NCI-H146 treated with DMSO at 0.1 percent for 48 hours (cell line): ENCODE measurements around the gene AIFM3.
A peak's percentile ranks its signal among the peaks of the same experiment; 100 is the strongest.
"Not testable (repeated sequence)": the region's sequence is repeated elsewhere in the genome, so short reads cannot be mapped to it uniquely, and the experiment has no call there.

Source experiments
- DNase-seq: peaks from one replicate; lab custom pipeline; 2025; ENCODE audit not compliant: unreplicated experiment; lab: John Stamatoyannopoulos, UW

AIFM3 gene

DNA sequence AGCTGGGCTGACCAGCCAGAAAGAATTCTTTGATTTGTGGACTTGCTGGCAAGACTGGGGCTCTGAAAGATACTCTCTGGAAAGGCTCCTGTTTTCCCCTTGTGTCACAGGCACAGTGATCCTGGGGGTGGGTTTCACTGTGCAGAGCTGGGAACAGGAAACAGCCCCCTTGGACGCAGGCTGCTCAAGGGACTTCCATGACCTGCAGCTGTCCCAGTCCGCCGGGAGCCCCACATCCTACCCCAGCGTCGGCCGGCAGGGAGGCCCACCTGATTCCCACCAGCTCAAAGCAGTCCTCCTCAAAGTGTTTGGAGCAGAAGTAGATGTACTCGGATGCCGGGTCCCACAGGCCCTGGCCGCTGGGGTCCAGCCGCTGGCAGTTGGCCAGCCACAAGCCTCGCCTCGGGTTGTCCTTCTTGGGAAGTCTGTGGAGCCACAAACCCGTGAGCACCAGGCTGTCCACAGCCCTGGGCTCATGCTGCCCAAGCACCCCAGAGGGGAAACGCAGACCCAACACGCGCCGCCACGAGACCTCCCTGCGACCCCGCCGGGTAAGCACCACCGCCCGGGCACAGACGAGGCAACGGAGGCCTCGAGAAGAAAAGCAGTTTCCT, 34.0 kb downstream of the AIFM3 start:
- DNase-seq, result no peak

DNA sequence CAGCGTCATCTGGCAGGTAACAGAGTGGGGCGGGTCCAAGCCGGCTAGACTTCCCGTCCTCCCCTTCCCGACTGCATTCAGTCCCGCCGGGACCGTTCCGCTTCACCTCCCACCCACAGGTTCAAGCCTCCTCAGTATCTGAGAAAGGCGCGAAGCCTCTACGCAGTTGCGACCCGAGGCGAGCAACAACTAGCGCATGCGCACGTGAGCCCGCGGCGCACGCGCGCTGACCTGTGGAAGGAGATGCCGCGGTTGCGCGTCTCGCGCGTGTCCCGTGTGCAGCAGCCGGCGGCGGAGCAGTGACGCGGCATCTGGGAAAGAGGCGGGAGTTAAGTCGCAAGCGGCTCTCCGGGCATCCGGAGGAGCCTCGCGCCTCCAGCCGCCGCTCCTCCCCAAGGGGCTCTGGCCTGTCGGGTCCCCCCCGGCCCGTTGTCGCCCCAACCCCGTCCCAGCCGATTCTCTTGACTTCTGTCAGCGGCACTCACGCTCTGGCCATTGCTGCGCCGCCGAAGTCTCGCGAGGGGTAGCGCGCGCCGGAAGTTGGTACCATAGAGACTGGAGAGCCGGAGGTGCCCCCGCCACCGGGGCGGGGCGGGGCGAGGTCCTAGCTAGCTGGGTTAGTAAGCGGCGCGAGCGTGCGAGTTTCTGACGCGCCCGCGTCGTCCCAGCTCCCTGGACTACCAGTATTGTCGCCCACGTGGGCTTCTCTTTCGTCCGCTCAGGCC, 34.7 kb downstream of the AIFM3 start, which contains the start of gene THAP7:
Gene THAP7 (minus strand): TSS at position 518 of the 725 bp plus-strand sequence. CDS start 207 bp downstream, at position 311.
- DNase-seq, result peak; percentile 83

DNA sequence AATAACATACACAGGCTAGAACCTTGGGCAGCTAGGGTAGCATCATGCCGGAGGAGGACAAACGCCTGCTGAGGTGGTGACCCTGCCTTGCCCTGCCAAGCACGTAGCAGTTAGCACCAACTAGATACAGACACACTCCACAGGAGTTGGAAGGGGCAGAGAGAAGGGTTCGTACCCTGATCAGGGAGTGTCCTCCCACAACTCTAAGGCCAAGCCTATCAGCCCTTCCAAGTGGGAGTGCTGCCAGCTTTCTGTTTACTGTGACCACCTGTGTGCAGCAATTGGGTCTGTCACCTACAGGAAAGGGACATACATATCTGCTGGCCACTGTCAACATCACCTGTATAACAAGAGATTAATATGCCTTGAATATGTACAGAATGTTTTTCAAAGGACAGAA, 36.7 kb downstream of the AIFM3 start:
- DNase-seq, result no peak

DNA sequence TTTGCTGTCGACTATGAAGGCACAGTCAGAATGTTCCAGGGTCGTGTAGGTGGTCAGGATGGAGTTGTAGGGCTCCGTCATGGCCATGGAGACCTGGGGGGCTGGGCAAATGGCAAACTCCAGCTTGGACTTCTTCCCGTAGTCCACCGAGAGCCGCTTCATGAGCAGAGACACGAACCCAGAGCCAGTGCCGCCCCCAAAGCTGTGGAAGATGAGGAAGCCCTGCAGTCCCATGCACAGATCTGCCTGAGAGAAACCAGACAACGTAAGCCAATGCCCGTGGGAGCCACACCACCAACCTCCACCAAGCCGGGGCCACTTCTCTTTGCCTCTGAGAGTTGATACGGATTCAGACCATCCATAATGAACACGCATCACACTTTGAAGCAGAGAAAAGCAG, 42.2 kb downstream of the AIFM3 start:
- DNase-seq, result not testable (repeated sequence)

DNA sequence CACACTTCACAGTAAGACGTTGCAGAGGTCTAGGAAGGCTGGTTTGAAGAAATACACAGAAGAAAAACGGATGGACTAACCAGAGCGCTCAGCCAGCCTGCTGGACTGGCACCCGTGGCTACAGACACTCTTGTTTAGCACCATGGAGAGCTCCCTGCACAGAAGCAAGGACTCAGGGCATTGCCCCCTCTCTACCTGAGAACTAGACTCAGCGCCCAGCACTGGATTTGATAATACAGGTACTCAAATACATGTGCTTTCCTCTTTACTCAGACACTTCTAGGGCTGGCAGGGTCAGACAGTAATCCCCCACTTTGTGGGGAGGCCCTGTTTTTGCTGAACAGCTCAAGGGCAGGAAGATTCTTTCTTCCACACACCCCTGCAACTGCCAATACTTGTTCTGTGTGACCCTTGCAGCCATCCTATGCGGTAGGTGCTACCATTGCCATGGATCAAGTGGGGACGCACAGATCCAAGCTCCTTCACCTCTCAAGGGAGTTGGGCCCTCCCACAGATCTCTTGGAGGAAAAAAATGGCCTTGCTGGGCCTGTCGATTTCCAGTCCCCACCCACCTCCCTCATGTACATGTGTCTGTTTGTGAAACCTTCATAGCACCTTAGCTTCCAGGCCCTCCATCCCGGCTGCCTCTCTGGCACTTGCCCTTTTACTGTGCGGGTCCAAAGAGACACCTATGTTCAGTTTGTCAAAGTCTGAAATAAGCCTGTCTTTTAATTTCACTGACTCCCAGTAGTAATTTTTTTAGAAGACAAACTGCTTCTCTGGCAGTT, 42.8 kb downstream of the AIFM3 start:
- no peak for DNase-seq

DNA sequence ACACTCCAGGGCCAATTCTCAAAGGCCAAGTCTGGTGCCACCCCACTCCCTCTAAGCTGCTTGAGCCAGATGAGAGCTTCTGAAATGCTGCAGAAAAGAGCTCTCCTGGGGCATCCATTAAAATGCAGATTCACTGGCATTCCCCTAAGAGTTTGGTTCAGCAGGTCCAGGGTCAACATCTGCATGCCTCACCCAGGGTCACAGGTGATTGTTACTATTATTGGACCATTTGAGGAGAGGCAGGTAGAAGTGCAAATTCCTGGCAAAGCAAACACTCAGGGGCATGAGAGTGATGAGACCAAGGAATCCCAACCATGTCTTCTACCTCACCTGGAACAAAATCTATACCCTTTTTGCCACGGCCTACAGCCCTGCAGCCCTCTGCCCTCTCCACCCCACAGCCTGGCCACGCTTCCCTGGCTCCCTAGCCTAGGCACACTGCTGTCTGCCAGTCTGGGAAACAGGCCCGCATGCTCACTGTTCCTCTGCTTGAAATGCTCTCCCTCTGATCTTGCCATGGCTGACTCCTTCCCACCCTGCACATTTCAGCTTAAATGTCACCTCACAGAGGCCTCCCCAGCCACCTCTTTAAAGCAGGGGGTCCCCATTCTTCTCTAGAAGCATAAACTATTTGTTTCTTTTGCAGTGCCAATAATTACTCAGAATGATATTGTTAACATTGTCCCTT, 43.5 kb downstream of the AIFM3 start:
- no peak for DNase-seq

DNA sequence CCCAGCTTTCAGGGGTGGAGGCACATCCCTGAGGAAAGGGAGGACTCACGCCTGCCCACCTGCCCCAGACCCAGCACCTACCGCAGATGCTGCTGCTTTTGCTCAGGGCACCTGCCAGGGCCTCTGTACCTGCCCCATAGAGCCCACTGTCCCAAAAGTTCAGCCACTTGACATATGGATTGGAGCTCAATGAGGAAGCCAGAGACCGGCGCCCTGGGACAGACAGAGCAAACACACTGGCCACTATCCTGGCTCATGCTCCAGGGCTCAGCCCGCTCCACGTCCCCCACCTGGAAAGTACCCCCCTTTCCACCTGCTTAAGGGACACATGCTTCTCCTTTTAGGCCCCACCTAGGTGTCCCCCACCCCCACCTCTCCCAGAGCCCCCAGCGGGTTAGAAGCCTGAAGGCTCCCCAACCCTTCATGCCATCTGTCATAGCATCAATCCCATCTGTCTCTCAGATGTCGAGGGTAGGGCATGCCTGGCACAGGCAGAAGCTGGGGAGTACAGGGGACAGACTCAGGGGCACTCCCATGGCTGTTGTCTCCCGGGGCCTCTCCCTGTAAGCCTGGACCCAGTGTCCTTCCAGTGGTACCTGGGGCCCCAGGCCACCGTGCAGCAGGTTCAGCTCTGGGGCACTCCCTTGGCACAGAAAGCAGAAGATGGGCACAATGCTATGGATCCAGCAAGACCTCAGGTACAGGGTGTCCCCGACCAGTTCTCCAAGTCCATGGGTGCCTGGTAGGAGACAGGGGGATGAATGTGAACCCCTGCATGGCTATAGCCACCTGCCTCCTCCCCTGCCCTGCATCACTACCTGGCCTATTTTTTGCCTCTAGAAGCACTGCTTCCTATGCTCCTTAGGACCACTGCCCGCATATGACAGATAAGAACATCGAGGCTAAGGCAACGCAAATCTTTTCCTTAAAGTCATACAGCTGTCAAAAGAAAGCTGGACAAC, 45.7 kb downstream of the AIFM3 start:
- DNase-seq, result no peak

DNA sequence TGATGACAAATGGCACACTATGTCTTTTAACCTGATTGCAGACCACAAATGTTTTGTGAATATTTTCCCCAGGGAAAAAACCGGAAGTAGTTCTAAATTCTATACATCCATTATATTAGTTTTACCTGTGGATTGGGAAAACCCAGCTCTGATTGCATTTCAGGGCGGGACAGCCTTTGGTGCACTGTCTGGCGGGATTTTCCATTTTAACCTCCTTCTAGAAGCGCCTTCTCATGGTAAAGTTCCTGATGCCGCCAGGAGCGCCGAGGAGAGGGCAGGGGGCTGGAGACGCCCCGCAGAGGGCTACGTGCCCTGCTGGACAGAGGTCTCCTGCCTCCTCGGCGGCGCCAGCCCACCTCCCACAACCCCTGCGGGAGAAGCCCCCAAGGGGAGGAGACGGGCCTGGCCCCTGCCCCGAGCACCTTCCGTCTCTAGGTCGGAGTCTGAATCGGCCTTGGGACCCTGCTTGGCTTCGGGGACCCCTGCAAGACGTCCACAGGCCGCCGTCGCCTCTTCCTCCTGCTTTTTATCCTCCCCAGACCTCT, 46.7 kb downstream of the AIFM3 start:
- no peak for DNase-seq

DNA sequence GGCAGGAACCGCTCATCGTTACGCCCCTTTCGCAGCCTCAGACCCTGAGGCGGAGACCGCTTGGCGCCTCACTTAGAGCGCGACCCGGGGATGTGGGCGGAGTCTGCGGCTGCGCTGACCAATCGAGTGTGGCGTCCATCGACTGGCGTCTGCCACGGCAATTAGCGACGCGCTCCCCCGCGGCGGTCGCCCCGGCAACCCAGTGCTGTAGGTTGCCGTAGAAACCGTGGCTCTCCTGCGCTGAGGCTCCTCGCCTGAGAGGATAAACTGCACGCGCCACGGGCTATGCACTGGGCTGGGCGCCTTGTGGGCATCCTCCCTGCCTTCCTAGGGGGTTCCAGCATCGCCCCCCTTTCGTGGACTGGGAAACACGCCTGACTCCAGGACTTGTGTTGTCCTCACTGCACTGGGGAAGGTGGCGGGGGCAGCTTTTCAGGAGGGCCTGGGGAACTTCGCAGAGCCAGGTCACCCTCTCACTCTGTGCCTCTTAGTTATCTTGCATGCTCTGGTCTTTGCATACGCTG, 47.2 kb downstream of the AIFM3 start:
- DNase-seq, result peak; percentile 80

DNA sequence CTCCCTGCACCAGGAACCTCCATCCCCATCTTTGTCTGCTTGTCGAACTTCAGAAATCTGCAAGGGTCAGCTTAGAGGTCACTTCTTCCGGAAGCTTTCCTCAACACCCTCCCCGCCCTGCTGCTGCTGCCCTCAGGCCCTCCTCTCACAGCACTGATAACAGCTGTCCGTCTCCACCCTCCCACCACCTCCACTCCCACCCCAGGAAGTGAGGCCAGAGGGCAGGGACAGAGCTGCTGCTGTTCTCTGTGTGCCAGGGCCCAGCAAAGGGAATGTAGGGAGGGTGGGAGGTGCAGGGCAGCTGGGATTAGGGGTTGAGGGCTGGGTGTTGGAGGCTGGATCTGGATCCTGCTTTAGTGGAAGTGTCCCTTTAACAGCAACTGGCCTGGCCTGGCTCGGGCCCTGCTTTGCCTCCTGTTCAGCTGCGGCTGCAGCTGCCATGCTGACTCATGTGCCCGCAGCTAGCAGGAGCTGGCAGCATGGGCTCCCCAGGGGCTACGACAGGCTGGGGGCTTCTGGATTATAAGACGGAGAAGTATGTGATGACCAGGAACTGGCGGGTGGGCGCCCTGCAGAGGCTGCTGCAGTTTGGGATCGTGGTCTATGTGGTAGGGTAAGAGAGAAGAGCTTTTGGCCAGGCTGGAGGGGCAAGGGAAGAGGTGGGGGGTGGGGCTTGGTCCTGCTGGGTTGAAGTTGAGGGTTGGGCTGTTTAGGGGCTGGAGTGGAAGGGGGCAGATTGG, 47.8 kb downstream of the AIFM3 start, which contains the start of gene P2RX6:
Gene P2RX6 (plus strand): TSS at position 440 of the 740 bp plus-strand sequence. CDS start 10 bp downstream, at position 450.
- DNase-seq, result peak; percentile 59

DNA sequence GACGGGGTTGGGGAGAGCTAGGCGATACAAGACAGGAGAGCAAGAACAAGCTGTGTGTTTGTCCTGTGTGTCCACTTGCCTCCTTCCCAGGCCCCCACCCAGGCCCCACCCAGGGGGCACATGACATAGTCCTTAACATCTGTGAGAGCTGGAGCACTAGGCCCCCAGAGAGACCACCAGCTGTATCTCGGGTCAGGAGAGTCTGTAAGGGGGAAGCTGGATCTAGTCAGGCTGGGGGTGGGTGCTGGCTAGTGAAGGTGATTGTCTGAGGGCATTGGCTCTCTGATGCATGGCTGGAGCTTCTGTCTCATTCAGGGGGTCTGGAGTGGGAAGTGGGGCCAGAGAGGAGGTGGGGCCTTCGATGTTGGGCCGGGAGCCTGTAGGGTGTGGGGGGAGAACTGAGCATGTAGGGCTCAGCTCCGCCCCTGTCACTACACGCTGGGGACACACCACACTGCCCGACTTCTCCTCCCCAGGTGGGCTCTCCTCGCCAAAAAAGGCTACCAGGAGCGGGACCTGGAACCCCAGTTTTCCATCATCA, 48.5 kb downstream of the AIFM3 start:
- no peak for DNase-seq

DNA sequence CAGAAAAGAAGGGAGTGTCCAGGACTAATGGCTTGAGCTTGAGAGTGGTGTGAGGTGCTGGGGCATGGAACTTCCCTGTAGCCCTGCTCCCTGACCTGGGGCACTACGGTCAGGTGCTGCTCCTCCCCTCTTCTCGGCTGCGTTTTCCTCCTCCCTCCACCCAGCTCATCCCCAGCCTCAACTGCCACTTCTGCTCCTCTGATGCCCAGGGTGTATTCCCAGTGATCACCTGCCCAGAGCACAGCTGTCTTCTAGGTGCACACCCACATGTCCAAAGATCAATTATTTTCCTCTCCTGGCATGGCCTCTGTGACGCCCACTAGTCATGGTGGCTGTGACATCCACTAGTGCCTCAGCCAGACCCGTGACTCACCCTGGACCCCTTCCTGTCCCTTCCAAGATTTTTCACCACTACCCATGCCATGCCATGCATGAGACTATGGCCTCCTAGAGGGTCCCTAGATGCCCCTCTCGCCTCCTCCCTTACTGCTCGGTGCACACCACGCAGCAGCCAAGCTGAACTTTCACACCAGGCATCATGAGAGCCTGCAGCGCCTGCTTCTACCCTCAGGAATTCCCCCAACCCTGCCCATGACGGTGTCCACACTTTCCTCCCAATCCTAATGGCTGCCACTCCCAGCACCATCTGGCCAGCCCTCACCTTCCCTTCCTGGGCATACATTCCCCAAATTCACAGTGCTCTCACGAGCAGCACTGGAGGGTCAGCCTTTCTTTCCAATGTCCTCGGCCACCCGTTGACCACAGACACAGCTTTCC, 49.8 kb downstream of the AIFM3 start:
- no peak for DNase-seq

DNA sequence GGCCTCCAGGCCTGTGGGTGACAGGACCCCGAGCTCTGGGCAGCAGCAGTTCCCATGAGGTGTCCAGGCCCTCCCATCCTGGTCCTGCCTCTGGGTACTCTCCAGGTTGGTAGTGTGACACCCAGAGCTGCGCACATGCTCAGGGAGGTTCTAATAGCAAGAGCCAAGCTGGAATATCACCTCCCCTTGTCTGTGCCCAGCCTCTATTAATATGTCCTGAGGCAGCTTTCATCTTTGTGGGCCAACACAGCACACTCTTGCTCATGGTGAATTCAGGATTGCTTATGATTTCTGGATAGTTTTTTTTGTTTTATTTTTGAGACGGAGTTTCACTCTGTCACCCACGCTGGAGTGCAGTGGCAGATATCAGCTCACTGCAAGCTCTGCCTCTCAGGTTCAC, 51.3 kb downstream of the AIFM3 start:
- DNase-seq, result no peak

DNA sequence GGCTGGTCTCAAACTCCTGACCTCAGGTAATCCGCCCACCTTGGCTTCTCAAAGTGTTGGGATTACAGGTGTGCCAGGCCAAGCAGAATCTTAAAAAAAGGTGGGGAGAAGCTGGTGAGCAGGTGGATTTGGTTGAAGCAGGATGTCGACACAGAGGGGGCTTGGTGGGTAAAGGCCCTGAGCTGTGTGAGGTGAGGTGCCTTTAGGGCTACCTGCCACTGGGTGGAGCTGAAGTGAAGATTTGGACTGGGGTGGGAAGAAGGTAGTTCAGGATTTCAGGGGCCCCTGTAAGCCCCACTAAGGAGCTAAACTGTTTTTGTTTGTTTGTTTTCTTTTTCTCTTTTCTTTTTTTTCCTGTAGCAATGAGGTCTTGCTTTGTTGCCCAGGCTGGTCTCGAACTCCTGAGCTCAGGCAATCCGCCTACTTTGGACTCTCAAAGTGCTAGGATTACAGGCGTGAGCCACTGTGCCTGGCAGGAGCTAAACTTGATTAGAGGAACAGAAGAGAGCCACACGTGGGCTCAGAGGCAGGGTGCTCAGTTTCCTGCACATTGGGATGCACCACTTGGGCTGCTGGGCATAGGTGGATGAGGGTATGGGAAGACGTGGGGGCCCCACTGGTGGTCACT, 53.9 kb downstream of the AIFM3 start:
- peak; percentile 2 for DNase-seq

DNA sequence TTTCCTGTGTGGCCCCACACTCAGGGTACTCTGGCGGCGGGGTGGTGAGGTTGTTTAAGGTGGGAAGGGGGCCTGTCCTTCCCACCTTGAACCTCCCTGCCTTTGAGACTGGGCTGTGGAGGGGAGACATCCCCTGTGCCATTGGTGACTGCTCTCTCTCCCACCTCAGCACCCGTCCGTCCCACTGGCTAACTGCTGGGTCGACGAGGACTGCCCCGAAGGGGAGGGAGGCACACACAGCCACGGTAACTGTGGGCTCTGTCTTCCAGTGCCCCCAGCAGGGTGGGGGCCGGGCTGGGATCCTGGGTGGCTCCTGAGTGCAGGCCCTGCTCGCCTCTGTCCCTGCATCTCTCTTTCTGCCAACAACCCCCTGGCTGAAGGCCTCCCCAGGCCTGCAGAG, 55.5 kb downstream of the AIFM3 start:
- DNase-seq, result no peak

DNA sequence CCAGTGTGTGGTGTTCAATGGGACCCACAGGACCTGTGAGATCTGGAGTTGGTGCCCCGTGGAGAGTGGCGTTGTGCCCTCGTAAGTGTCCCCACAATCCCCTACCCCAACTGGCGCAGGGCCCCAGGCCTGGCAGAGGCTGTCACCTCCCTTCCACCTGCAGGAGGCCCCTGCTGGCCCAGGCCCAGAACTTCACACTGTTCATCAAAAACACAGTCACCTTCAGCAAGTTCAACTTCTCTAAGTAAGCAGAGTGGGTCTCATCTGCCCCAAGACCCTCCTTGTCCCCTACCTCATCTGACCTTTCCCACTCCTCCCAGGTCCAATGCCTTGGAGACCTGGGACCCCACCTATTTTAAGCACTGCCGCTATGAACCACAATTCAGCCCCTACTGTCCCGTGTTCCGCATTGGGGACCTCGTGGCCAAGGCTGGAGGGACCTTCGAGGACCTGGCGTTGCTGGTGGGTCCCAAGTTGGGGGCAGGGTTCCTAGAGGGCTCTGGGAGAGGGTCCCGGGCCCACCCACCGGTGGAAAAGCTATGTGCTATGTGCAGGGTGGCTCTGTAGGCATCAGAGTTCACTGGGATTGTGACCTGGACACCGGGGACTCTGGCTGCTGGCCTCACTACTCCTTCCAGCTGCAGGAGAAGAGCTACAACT, 56.0 kb downstream of the AIFM3 start:
- DNase-seq, result no peak

DNA sequence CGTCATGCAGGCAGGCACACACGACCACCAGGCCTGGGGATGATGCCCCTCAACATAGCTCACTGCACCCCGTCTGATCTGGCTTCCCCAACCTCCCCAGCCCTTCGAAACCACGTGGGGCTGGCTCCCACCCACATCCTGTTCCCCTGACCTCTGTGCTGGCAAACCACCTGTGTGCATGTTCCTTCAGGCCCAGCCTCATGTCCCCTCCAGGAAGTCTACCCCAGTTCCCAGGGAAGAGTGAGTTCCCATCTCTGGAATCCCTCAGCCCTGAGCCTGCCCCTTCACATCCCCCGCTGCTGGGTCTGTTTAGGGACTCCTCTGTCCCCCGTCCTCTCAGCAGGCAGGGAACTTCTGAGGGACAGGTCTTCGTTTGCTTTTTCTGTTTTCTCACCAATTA, 58.2 kb downstream of the AIFM3 start:
- DNase-seq, result no peak
